SK-N-SH treated with all-trans-retinoic acid at 6 μM for 48 hours (cell line): ENCODE data around the gene CKM.

Source experiments
- ARNTL ChIP-seq: fragments of 450-650 bp; formaldehyde crosslinking; IDR thresholded peaks from 2 replicates; pipeline ENCODE4 v1.5.0; 2020; ENCODE audit warnings: low read depth, mild to moderate bottlenecking, moderate library complexity, borderline replicate concordance
- BACH2 ChIP-seq: fragments of 250-450 bp; sonication (Bioruptor Pico); IDR thresholded peaks from 2 replicates; pipeline ENCODE4 v1.9.0; 2021; ENCODE audit warnings: mild to moderate bottlenecking, borderline replicate concordance
- CSDC2 ChIP-seq: fragments of 250-450 bp; sonication (Bioruptor Pico); IDR thresholded peaks from 2 replicates; pipeline ENCODE4 v1.5.0; 2020; ENCODE audit warnings: mild to moderate bottlenecking, moderate library complexity
- GLIS3 ChIP-seq: fragments of 250-450 bp; sonication (Bioruptor Pico); IDR thresholded peaks from 2 replicates; pipeline ENCODE4 v1.5.0; 2020; ENCODE audit warnings: mild to moderate bottlenecking, moderate library complexity
- RARB ChIP-seq: fragments of 250-450 bp; sonication (Bioruptor Pico); IDR thresholded peaks from 2 replicates; pipeline ENCODE4 v1.8.0; 2021; ENCODE audit warnings: mild to moderate bottlenecking, moderate library complexity
- SNAI2 ChIP-seq: fragments of 250-450 bp; sonication (Bioruptor Pico); IDR thresholded peaks from 2 replicates; pipeline ENCODE4 v1.5.0; 2020; ENCODE audit warnings: mild to moderate bottlenecking, moderate library complexity
- TCF4 ChIP-seq: fragments of 250-450 bp; sonication (Bioruptor Pico); IDR thresholded peaks from 2 replicates; pipeline ENCODE4 v1.8.0; 2021; ENCODE audit warnings: mild to moderate bottlenecking, moderate library complexity, borderline replicate concordance
- TOX ChIP-seq: fragments of 250-450 bp; sonication (Bioruptor Pico); IDR thresholded peaks from 2 replicates; pipeline ENCODE4 v1.8.0; 2021; ENCODE audit warnings: mild to moderate bottlenecking, moderate library complexity, borderline replicate concordance
- ZC3H10 ChIP-seq: fragments of 250-450 bp; sonication (Bioruptor Pico); IDR thresholded peaks from 2 replicates; pipeline ENCODE4 v1.5.1; 2021; ENCODE audit warnings: mild to moderate bottlenecking, moderate library complexity
- ZFP30 ChIP-seq: fragments of 450-650 bp; formaldehyde crosslinking; IDR thresholded peaks from 2 replicates; pipeline ENCODE4 v1.5.0; 2022; ENCODE audit warnings: mild to moderate bottlenecking, moderate library complexity
- TF ChIP-seq, protein P1 (sequence below): fragments of 250-450 bp; sonication (Bioruptor Pico); IDR thresholded peaks from 2 replicates; pipeline ENCODE4 v1.8.0; 2020; ENCODE audit warnings: mild to moderate bottlenecking, moderate library complexity, borderline replicate concordance
- TF ChIP-seq, protein P2 (sequence below): fragments of 250-450 bp; sonication (Bioruptor Pico); IDR thresholded peaks from 2 replicates; pipeline ENCODE4 v1.8.0; 2021; ENCODE audit warnings: low read depth, mild to moderate bottlenecking, moderate library complexity, borderline replicate concordance
- TF ChIP-seq, protein P3 (sequence below): fragments of 250-450 bp; sonication (Bioruptor Pico); IDR thresholded peaks from 2 replicates; pipeline ENCODE4 v1.5.1; 2021; ENCODE audit warnings: mild to moderate bottlenecking, moderate library complexity
- TF ChIP-seq, protein P4 (sequence below): fragments of 250-450 bp; sonication (Bioruptor Pico); IDR thresholded peaks from 2 replicates; pipeline ENCODE4 v1.5.1; 2020; ENCODE audit warnings: low read depth, mild to moderate bottlenecking, moderate library complexity

DNA sequence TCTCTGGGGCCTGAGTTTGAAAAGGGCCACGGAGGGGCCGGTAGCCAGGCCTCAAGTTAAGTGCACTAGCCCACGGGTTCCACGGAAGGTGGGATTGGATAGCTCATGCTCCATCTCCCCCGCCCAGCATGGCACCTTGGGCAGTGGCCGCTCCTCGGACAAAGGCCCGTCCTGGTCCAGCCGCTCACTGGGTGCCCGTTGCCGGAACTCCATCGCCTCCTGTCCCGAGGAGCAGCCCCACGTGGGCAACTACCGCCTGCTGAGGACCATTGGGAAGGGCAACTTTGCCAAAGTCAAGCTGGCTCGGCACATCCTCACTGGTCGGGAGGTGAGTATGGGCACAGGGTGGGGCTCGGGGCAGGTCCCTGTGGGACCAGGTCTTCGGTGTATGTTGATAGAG, 63.8 kb downstream of the CKM start:
- TF ChIP-seq ZFP30 (CRISPR knock-in tag) (no peak), BACH2 (CRISPR knock-in tag) (no peak), ARNTL (CRISPR knock-in tag) (no peak), CSDC2 (no peak), GLIS3 (no peak), RARB (CRISPR knock-in tag) (no peak), SNAI2 (CRISPR knock-in tag) (no peak), TOX (no peak), TCF4 (no peak), ZC3H10 (no peak)
- TF ChIP-seq, protein P1, sequence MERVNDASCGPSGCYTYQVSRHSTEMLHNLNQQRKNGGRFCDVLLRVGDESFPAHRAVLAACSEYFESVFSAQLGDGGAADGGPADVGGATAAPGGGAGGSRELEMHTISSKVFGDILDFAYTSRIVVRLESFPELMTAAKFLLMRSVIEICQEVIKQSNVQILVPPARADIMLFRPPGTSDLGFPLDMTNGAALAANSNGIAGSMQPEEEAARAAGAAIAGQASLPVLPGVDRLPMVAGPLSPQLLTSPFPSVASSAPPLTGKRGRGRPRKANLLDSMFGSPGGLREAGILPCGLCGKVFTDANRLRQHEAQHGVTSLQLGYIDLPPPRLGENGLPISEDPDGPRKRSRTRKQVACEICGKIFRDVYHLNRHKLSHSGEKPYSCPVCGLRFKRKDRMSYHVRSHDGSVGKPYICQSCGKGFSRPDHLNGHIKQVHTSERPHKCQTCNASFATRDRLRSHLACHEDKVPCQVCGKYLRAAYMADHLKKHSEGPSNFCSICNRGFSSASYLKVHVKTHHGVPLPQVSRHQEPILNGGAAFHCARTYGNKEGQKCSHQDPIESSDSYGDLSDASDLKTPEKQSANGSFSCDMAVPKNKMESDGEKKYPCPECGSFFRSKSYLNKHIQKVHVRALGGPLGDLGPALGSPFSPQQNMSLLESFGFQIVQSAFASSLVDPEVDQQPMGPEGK (CRISPR knock-in tag): no peak
- TF ChIP-seq, protein P2, sequence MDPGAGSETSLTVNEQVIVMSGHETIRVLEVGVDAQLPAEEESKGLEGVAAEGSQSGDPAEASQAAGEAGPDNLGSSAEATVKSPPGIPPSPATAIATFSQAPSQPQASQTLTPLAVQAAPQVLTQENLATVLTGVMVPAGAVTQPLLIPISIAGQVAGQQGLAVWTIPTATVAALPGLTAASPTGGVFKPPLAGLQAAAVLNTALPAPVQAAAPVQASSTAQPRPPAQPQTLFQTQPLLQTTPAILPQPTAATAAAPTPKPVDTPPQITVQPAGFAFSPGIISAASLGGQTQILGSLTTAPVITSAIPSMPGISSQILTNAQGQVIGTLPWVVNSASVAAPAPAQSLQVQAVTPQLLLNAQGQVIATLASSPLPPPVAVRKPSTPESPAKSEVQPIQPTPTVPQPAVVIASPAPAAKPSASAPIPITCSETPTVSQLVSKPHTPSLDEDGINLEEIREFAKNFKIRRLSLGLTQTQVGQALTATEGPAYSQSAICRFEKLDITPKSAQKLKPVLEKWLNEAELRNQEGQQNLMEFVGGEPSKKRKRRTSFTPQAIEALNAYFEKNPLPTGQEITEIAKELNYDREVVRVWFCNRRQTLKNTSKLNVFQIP (CRISPR knock-in tag): no peak
- TF ChIP-seq, protein P3, sequence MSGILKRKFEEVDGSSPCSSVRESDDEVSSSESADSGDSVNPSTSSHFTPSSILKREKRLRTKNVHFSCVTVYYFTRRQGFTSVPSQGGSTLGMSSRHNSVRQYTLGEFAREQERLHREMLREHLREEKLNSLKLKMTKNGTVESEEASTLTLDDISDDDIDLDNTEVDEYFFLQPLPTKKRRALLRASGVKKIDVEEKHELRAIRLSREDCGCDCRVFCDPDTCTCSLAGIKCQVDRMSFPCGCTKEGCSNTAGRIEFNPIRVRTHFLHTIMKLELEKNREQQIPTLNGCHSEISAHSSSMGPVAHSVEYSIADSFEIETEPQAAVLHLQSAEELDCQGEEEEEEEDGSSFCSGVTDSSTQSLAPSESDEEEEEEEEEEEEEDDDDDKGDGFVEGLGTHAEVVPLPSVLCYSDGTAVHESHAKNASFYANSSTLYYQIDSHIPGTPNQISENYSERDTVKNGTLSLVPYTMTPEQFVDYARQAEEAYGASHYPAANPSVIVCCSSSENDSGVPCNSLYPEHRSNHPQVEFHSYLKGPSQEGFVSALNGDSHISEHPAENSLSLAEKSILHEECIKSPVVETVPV (CRISPR knock-in tag): no peak
- TF ChIP-seq, protein P4, sequence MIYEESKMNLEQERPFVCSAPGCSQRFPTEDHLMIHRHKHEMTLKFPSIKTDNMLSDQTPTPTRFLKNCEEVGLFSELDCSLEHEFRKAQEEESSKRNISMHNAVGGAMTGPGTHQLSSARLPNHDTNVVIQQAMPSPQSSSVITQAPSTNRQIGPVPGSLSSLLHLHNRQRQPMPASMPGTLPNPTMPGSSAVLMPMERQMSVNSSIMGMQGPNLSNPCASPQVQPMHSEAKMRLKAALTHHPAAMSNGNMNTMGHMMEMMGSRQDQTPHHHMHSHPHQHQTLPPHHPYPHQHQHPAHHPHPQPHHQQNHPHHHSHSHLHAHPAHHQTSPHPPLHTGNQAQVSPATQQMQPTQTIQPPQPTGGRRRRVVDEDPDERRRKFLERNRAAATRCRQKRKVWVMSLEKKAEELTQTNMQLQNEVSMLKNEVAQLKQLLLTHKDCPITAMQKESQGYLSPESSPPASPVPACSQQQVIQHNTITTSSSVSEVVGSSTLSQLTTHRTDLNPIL: no peak
